K562 (cell line): ENCODE data around the gene ZNF224. TPM values are rescaled to one million over a fixed set of nuclear protein-coding genes. Genes with fewer than 3 reads are reported as not detected.

Experiments
- CREB1 ChIP-seq, 2 experiments: sonication (generic) in 1 of 2; formaldehyde crosslinking in 1 of 2; IDR thresholded peaks; 2 replicates each; pipeline versions ENCODE4 v1.6.1 to v1.8.0; 2012 to 2022; ENCODE audit warnings: inconsistent platforms in 1 of 2, mild to moderate bottlenecking in 1 of 2, missing genetic modification reagents in 1 of 2, moderate library complexity in 1 of 2
- FOXJ2 ChIP-seq: fragments of 200-800 bp; sonication (Bioruptor generic); IDR thresholded peaks from 2 replicates; pipeline ENCODE4 v1.6.1; 2016; ENCODE audit warnings: missing genetic modification characterization, missing compliant biosample characterization
- NFIC ChIP-seq: fragments of 450-650 bp; IDR thresholded peaks from 2 replicates; pipeline ENCODE4 v1.6.1; 2017; ENCODE audit warnings: mild to moderate bottlenecking, inconsistent platforms
- NR2C1 ChIP-seq, 2 experiments: fragments of 450-650 bp; IDR thresholded peaks; 2 replicates each; pipeline ENCODE4 v1.6.1; 2017; ENCODE audit warnings: mild to moderate bottlenecking in 2 of 2, antibody characterized with exemption in 1 of 2, inconsistent platforms in 1 of 2, missing compliant biosample characterization in 1 of 2, missing genetic modification characterization in 1 of 2
- TBP ChIP-seq: optimal IDR thresholded peaks from 2 replicates; pipeline ENCODE3; 2011; ENCODE audit warnings: low read depth, low read length, improper control_type of control experiment
- ZNF134 ChIP-seq: fragments of 250-450 bp; sonication (Bioruptor Pico); conservative IDR thresholded peaks from 2 replicates; pipeline ENCODE4 v1.4.0; 2020
- polyA plus RNA-seq, 8 experiments: library from polyadenylated mRNA; depleted of rRNA in 4 of 8; stranded (reverse) in 5 of 8; unstranded in 3 of 8; fragments of >200 nt; fragmentation: Nextera tagmentation in 2 of 8; fragmentation: Illumina TruSeq in 1 of 8; extraction: Ambion mirVana in 2 of 8; extraction: Trizol in 1 of 8; gene quantifications; 2 replicates each; pipeline versions ENCODE4 v1.2.1 to v1.2.3, GENCODE V29; 2011 to 2014; ENCODE audit warnings: inconsistent platforms in 1 of 8, missing spikeins in 1 of 8
- total RNA-seq, 7 experiments: library from RNA; depleted of rRNA in 6 of 7; stranded (reverse); fragments of >200 nt in 6 of 7; fragmentation: Illumina TruSeq in 2 of 7; extraction: Trizol in 2 of 7; gene quantifications; 2 replicates each; pipeline versions ENCODE4 v1.2.1 to v1.2.3, GENCODE V29; 2011 to 2021; ENCODE audit warnings: low replicate concordance in 1 of 7
- TF ChIP-seq, protein P1 (sequence below): fragments of 450-650 bp; IDR thresholded peaks from 2 replicates; pipeline ENCODE4 v1.6.1; 2014; ENCODE audit warnings: low read depth, mild to moderate bottlenecking, moderate library complexity, borderline replicate concordance
- TF ChIP-seq, protein P2 (sequence below), 2 experiments: fragments of 150-350 bp in 1 of 2; IDR thresholded peaks; 2 replicates each; pipeline ENCODE4 v1.6.1; 2012 to 2016; ENCODE audit warnings: low read depth in 2 of 2, low read length in 2 of 2, mild to moderate bottlenecking in 1 of 2, moderate library complexity in 1 of 2
- TF ChIP-seq, protein P3 (sequence below): sonication (generic); formaldehyde crosslinking; IDR thresholded peaks from 2 replicates; pipeline ENCODE4 v1.8.1; 2022; ENCODE audit warnings: missing genetic modification reagents
- TF ChIP-seq, protein P4 (sequence below): sonication (generic); formaldehyde crosslinking; IDR thresholded peaks from 2 replicates; pipeline ENCODE4 v1.8.0; 2022; ENCODE audit warnings: mild to moderate bottlenecking, low read depth, missing genetic modification reagents

The ZNF224 gene
- total and polyA plus RNA-seq, 9 of the 15 experiments (the other 6 are each of a cell fraction or from before 2014, with no cell fraction given): 4.4 to 15.6 (median 10.0) TPM

DNA sequence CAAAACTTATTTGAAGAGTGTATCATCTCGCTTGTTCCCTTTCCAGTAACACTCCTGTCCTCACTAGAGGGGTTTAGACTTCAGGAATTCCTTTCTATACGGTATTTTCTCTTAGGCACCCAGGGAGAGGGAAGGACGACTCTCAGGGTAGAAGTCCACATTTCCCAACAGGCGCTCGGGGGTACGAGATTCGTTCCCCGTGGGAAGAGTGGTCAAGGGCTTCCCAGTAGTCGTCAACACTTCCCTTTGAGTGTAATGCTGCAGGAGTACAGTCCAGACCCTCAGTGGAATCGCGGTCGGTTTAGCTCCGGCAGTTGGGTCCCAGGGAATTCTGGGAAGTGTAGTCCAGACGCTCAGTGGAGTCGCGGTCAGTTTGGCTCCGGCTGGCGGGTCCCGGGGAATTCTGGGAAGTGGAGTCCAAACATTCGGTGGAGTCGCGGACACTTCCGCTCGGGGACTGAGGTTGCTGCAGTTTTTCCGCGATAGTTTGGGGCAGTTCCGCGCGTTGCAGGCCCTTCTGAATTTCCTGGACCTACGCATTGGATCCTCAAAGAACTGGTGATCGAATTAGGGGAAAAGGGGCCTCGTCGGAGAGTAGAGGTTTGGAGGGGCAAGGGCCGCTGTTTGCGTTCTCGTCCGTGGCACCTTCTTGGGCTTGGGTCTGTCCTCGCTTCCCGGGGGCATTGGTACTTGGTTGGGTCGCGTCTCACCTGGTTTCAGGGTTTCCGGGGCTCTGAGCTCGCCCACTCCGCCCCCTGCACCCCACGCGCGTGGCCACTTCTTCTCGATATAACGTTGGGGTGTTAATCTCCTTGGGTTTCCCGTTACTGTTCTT, at the start of gene ZNF224 (continued):
- peak; percentile 28 for TF ChIP-seq TBP
- TF ChIP-seq NR2C1 (IDR thresholded peaks at IDR 0.05): peak; percentile 73; the same call in 1 of the 2 replicates
- TF ChIP-seq NR2C1 (tag; IDR thresholded peaks at IDR 0.05): peak; percentile 90
- TF ChIP-seq ZNF134: no peak
- TF ChIP-seq, protein P1, sequence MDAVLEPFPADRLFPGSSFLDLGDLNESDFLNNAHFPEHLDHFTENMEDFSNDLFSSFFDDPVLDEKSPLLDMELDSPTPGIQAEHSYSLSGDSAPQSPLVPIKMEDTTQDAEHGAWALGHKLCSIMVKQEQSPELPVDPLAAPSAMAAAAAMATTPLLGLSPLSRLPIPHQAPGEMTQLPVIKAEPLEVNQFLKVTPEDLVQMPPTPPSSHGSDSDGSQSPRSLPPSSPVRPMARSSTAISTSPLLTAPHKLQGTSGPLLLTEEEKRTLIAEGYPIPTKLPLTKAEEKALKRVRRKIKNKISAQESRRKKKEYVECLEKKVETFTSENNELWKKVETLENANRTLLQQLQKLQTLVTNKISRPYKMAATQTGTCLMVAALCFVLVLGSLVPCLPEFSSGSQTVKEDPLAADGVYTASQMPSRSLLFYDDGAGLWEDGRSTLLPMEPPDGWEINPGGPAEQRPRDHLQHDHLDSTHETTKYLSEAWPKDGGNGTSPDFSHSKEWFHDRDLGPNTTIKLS: peak; percentile 88
- TF ChIP-seq, protein P2, sequence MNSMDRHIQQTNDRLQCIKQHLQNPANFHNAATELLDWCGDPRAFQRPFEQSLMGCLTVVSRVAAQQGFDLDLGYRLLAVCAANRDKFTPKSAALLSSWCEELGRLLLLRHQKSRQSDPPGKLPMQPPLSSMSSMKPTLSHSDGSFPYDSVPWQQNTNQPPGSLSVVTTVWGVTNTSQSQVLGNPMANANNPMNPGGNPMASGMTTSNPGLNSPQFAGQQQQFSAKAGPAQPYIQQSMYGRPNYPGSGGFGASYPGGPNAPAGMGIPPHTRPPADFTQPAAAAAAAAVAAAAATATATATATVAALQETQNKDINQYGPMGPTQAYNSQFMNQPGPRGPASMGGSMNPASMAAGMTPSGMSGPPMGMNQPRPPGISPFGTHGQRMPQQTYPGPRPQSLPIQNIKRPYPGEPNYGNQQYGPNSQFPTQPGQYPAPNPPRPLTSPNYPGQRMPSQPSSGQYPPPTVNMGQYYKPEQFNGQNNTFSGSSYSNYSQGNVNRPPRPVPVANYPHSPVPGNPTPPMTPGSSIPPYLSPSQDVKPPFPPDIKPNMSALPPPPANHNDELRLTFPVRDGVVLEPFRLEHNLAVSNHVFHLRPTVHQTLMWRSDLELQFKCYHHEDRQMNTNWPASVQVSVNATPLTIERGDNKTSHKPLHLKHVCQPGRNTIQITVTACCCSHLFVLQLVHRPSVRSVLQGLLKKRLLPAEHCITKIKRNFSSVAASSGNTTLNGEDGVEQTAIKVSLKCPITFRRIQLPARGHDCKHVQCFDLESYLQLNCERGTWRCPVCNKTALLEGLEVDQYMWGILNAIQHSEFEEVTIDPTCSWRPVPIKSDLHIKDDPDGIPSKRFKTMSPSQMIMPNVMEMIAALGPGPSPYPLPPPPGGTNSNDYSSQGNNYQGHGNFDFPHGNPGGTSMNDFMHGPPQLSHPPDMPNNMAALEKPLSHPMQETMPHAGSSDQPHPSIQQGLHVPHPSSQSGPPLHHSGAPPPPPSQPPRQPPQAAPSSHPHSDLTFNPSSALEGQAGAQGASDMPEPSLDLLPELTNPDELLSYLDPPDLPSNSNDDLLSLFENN (IDR thresholded peaks at IDR 0.05; ENCODE audit: low read depth in 2 of 2, low read length in 2 of 2): peak in 1 of 2 experiments; percentile 66; a peak in 1 of 4 replicates
- no peak for TF ChIP-seq NFIC
- TF ChIP-seq, protein P3, sequence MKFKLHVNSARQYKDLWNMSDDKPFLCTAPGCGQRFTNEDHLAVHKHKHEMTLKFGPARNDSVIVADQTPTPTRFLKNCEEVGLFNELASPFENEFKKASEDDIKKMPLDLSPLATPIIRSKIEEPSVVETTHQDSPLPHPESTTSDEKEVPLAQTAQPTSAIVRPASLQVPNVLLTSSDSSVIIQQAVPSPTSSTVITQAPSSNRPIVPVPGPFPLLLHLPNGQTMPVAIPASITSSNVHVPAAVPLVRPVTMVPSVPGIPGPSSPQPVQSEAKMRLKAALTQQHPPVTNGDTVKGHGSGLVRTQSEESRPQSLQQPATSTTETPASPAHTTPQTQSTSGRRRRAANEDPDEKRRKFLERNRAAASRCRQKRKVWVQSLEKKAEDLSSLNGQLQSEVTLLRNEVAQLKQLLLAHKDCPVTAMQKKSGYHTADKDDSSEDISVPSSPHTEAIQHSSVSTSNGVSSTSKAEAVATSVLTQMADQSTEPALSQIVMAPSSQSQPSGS (CRISPR knock-in tag): no peak
- peak; percentile 80 for TF ChIP-seq CREB1 (IDR thresholded peaks at IDR 0.05)
- peak; percentile 41; the same call in 1 of the 2 replicates for TF ChIP-seq CREB1 (CRISPR knock-in tag; IDR thresholded peaks at IDR 0.05)
- TF ChIP-seq FOXJ2 (tag): 0 out of 2 replicates have a peak, but pooled peaks have one; percentile 65
- TF ChIP-seq, protein P4, sequence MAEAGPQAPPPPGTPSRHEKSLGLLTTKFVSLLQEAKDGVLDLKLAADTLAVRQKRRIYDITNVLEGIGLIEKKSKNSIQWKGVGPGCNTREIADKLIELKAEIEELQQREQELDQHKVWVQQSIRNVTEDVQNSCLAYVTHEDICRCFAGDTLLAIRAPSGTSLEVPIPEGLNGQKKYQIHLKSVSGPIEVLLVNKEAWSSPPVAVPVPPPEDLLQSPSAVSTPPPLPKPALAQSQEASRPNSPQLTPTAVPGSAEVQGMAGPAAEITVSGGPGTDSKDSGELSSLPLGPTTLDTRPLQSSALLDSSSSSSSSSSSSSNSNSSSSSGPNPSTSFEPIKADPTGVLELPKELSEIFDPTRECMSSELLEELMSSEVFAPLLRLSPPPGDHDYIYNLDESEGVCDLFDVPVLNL (CRISPR knock-in tag): 0 out of 2 replicates have a peak, but pooled peaks have one; percentile 15
